Small intestine (tissue), 16 donors: Measurements from ENCODE around the gene GRAPL. TPM values are rescaled to one million over a fixed set of nuclear protein-coding genes. Genes with fewer than 3 reads are reported as not detected.
"Not testable (repeated sequence)": the region's sequence is repeated elsewhere in the genome, so short reads cannot be mapped to it uniquely, and the experiment has no call there.

Source experiments
- DNase-seq, 2 donors: peaks; one replicate each; pipeline versions ENCODE4 v3.0.0 to v3.0.0-alpha.2; 2013
- FAIRE-seq: peaks from 2 replicates; lab custom pipeline; 2012; peaks lifted over from hg19 to GRCh38; lab: Jason Lieb, UNC
- H3K27ac ChIP-seq, 3 donors: one replicate each; pipeline ENCODE4 v1.5.1; 2013; ENCODE audit warnings: low read length in 2 of 3, mild to moderate bottlenecking in 2 of 3, control low read depth in 1 of 3, inconsistent platforms in 1 of 3, low read depth in 1 of 3, moderate library complexity in 1 of 3
- H3K27me3 ChIP-seq, 3 donors: one replicate each; pipeline ENCODE4 v1.6.1; 2013; ENCODE audit warnings: low read length in 3 of 3, inconsistent platforms in 1 of 3; ENCODE audit not compliant: control insufficient read depth in 3 of 3, insufficient read depth in 3 of 3
- H3K36me3 ChIP-seq, 3 donors: one replicate each; pipeline ENCODE4 v1.6.1; 2013; ENCODE audit warnings: low read length in 3 of 3, inconsistent platforms in 1 of 3, low read depth in 1 of 3, mild to moderate bottlenecking in 1 of 3, moderate library complexity in 1 of 3; ENCODE audit not compliant: control insufficient read depth in 3 of 3, insufficient read depth in 2 of 3
- H3K4me1 ChIP-seq, 3 donors: one replicate each; pipeline ENCODE4 v1.6.1; 2013; ENCODE audit warnings: low read length in 2 of 3, inconsistent platforms in 1 of 3, low read depth in 1 of 3, mild to moderate bottlenecking in 1 of 3, moderate library complexity in 1 of 3; ENCODE audit not compliant: control insufficient read depth in 3 of 3, insufficient read depth in 2 of 3
- H3K4me3 ChIP-seq, 3 donors: one replicate each; pipeline ENCODE4 v1.5.1; 2013; ENCODE audit warnings: low read length in 3 of 3, control low read depth in 1 of 3, inconsistent platforms in 1 of 3, low read depth in 1 of 3, mild to moderate bottlenecking in 1 of 3, moderate library complexity in 1 of 3
- H3K9me3 ChIP-seq, 2 donors: one replicate each; pipeline ENCODE4 v1.6.1; 2013; ENCODE audit warnings: low read depth in 1 of 2, low read length in 1 of 2; ENCODE audit not compliant: control insufficient read depth in 2 of 2, insufficient read depth in 1 of 2
- WGBS, 3 donors: extraction: QIAGEN DNeasy Blood & Tissue Kit; methylation state at CpG; one replicate each; pipeline ENCODE4 v1.1.7; 2013; 5-methylcytosine and 5-hydroxymethylcytosine counted together
- long read RNA-seq, 10 donors: transcript quantifications; one replicate each; lab custom pipeline, GENCODE V29; 2026
- polyA plus RNA-seq, 4 donors: library from polyadenylated mRNA; stranded (reverse) in 3 of 4; unstranded in 1 of 4; fragments of 200-250 nt in 3 of 4; fragments of 120-200 nt in 1 of 4; gene quantifications; one replicate each; pipeline versions ENCODE4 v1.2.1 to v1.2.3, GENCODE V29; 2013
- donor health status: healthy with polysubstance abuse.
- donor health status: control.
- donor health status: control.
- donor health status: Bipolar disorder and iron deficiency.
- donor health status: healthy.

The GRAPL gene
- polyA plus RNA-seq: 1 to 10 TPM in 2 of 4 donors, not detected in 2; 2.6 to 3.9 TPM
- long read RNA-seq, donor 1: 0 reads
- long read RNA-seq, donor 2: 0 reads
- long read RNA-seq, donor 3: 0 reads
- long read RNA-seq, donor 4: 0 reads
- long read RNA-seq, donor 5: 0 reads
- long read RNA-seq, donor 6: 0 reads
- long read RNA-seq, donor 7, partial matches to known transcripts: 0 of 1 reads
- long read RNA-seq, donor 7, other reads (novel, unspliced or antisense): 0 of 1 reads
- long read RNA-seq, donor 8: 0 reads
- long read RNA-seq, donor 9: 0 reads
- long read RNA-seq, donor 10: 0 reads

GRCh38 chr17:19127148-19127980 lies at the start of gene GRAPL:
Gene GRAPL (plus strand): TSS chr17:19127589. CDS start chr17:19127620, 31 bp downstream.
- not testable (repeated sequence) for H3K36me3 ChIP-seq, H3K9me3 ChIP-seq, H3K27me3 ChIP-seq, H3K4me1 ChIP-seq, FAIRE-seq, DNase-seq, H3K27ac ChIP-seq, H3K4me3 ChIP-seq
- WGBS, 3 donors: no CpG with 5 or more reads among the region's 14 CpGs

- DNase-seq: not testable (repeated sequence)
These were observed 38.3 kb upstream of the GRAPL start for GRCh38 chr17:19088804-19089685.

GRCh38 chr17:19090058-19090772 lies 37.2 kb upstream of the GRAPL start:
- not testable (repeated sequence) for H3K36me3 ChIP-seq, H3K4me1 ChIP-seq
- no CpG with 5 or more reads among the region's 13 CpGs for WGBS, 3 donors

More at GRCh38 chr17:19088804-19089685, 38.3 kb upstream of the GRAPL start:
- H3K9me3 ChIP-seq, FAIRE-seq, H3K27me3 ChIP-seq, H3K27ac ChIP-seq, H3K36me3 ChIP-seq, H3K4me3 ChIP-seq, H3K4me1 ChIP-seq: not testable (repeated sequence)
- WGBS, 3 donors: 0 to 15% (median 2%) methylated on average over 4 to 12 of the region's 77 CpGs

GRCh38 chr17:19092737-19093683 lies 34.4 kb upstream of the GRAPL start:
- not testable (repeated sequence) for H3K4me3 ChIP-seq, H3K27ac ChIP-seq, FAIRE-seq, H3K4me1 ChIP-seq, H3K9me3 ChIP-seq, H3K36me3 ChIP-seq, H3K27me3 ChIP-seq, DNase-seq
- 31 to 61% (median 59%) methylated on average over 4 to 12 of the region's 15 CpGs for WGBS, 3 donors

More at GRCh38 chr17:19090058-19090772, 37.2 kb upstream of the GRAPL start:
- DNase-seq, H3K27ac ChIP-seq, FAIRE-seq, H3K4me3 ChIP-seq, H3K27me3 ChIP-seq, H3K9me3 ChIP-seq: not testable (repeated sequence)

GRCh38 chr17:19093684-19094438 lies 33.5 kb upstream of the GRAPL start:
- not testable (repeated sequence) for H3K36me3 ChIP-seq, DNase-seq, H3K9me3 ChIP-seq, FAIRE-seq, H3K27me3 ChIP-seq, H3K4me1 ChIP-seq, H3K4me3 ChIP-seq
- WGBS, 3 donors: 86 to 97% (median 88%) methylated on average over 3 to 7 of the region's 15 CpGs
- H3K27ac ChIP-seq: peak overlapping the region in 1 of 3 donors; percentile 24

GRCh38 chr17:19108517-19108916 lies 18.9 kb upstream of the GRAPL start:
- not testable (repeated sequence) for DNase-seq, H3K27me3 ChIP-seq, H3K4me1 ChIP-seq, H3K36me3 ChIP-seq, H3K9me3 ChIP-seq, H3K27ac ChIP-seq, FAIRE-seq, H3K4me3 ChIP-seq
- 33 to 78% (median 68%) methylated on average over 3 of the region's 6 CpGs for WGBS, 3 donors
